ENCODE measurements around the gene UBASH3A.

Gene UBASH3A

DNA sequence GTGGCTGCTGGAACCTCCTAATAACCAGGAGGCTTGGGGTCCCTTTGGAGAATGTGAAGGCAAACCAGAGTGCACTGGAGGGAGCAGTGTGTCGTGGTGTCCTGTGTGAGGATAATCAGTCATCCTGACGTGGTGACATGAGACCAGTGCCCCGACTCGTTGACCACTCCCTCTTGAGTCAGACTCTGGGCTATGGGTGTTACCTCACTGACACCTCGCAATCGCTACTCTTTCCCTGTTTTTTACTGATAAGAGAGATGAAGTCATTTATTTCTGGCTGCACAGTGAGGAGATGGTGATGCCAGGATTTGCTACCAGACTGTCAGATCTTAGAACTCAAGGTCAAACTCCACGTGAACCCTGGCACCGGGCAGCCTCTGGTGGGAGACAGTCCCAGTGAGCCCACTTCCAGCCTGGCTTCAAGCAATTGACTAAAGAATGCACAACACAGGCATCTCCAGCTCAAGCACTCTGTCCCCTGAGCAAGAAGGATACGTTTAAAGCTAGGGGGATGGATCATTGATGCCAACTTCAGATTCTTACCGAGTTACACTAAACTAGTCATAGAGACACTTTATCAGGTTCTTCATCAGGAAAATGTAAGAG lies 30.3 kb downstream of the UBASH3A start:
- no peak for DNase-seq

DNA sequence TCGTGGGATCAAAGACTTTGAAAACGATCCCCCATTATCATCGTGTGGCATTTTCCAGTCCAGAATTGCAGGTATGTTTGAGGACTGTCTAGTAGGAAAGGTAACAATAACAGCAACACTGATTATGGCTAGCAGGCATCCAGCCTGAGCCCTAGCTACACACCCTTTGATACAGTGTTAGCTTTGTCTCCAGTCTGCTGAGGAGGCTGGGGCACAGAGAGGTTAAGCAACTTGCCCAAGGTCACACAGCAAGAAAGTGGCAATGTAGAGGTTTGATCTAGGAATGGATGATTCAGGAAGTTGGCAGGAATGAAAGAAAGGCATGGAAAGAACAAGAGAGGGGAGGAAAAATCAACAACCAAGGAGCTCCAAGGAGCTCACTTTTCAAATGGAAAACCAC lies 31.2 kb downstream of the UBASH3A start:
- no peak for DNase-seq

DNA sequence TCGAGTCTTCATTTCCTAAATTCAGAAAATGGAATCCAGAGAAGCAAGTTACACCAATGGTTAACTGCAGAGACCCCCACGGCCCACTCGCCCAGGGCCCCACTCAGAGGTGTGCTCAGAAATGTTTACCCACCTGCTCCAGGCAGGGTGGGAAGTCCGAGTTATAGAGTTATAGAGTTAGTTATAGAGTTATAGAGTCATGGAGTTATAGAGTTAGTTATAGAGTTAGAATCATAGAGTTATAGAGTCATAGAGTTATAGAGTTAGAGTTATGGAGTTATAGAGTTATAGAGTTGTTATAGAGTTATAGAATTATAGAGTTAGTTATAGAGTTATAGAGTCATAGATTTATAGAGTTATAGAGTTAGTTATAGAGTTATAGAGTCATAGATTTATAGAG lies 31.7 kb downstream of the UBASH3A start:
- no peak for DNase-seq

DNA sequence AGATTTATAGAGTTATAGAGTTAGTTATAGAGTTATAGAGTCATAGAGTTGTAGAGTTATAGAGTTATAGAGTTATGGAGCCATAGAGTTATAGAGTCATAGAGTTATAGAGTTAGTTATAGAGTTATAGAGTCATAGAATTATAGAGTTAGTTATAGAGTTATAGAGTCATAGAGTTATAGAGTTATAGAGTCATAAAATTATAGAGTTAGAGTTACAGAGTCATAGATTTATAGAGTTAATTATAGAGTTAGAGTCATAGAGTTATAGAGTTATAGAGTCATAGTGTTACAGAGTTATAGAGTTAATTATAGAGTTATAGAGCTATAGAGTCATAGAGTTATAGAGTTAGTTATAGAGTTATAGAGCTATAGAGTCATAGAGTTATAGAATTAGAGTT lies 32.1 kb downstream of the UBASH3A start:
- DNase-seq, result no peak

DNA sequence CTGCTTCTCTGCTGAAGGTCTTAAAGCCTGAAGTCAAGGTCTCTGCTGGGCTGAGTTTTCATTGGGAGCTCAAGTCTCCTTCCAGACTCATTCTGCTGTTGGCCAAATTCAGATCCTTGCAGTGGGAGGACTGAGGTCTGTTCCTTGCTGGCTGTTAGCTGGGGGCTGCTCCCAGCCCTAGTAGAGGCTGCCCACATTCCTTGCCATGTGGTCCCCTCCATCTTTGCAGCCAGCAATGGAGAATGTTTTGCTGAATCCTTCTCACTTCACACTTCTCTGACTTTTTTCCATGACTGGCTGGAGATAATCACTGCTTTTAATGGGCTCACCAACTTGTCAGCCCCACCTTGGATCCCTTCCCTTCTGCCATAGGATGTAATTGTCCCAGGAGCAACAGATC lies 33.2 kb downstream of the UBASH3A start:
- DNase-seq, result no peak

DNA sequence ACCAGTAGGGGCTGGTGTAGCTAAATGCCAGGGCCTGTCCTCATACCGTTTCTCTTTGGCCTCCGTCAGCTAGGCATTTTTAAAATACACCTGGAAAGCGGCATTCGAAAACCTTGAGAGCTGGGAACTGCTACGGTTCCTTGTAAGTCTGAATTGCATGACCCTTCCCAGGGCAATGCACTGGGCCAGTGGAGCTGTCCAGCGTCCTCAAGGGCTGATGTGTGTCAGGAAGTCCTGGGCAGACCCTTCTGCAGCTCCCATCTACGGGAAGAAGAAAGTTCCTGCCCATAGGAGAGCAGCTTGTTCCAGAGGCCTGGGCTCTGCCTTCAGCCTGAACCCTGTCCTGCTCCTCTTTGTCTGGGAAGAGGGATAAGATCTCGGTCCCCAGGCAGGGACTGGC lies 34.1 kb downstream of the UBASH3A start:
- no peak for DNase-seq

DNA sequence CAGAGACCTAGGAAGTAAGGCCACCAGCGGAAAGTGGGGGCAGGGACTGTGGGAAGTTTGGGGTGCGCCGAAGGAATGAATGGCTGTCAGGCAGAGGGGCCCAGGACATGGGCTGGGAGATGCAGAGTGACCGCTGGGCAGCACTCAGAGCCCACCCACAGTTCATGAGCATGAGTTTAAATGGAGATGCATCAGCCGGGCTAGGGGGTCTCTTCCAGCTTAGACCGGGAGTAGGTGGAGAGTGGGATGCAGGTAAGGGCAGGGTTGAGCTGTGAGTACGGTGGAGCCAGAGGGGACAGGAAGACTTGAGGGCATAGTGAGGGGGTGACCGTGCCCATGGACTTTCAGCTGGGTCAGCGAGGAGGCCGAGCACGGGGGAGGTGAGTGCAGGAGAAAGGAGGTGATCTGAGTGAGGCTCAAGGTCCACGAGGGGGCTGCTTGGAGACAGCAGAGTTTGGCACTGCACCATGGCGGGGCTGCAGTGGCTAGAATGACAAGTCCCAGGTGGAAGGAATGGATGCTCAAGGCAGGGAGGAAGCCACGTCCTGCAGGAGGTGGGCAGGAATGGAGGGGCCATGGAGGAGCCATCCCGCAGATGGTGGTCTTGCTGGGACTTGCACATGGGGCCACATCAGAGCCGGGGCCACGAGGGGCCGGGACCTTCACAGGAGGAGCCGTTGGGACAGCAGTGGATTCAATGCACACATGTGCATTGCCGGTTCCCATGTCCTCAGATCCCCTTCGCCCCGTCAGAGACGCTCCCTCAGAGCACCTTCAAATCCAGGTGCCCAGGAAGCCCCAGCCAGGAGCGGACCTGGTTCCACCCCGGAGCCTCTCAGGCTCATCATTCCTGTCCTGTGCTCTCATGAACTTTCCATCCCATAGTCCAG lies 34.9 kb downstream of the UBASH3A start:
- DNase-seq, result no peak

DNA sequence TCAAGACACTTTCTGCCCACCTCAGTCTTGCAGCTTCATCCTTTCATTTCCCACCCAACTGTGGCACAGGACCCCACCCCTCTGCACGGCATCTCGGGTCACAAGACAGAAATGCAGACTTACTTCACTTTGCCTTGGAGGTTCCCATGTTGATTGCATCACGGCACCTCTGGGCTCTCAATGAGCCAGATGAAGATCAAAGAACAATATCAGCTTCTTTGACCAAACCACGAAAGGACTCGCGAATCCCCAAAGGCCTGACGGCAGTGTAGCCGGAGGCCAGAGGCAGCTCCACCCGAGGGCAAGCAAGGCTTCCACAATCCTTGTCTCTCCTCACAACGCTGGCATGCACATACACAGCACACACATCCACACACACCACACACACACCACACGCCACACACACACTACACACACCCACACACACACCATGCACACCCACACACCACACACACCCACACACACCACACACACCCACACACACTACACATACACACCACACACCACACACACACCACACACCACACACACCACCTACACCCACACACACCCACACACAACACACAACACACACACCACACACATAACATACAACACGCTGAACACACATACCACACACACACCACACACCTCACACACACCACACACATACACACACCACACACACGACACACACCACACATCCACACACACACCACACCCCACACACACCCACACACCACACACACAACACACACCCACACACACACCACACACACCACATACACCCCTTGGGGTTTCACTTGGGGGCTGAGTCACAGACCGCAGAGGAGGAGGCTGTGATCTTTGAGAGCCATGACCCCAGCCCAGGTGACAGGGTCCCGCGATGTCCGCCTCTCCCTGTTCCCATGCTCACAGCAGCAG lies 35.8 kb downstream of the UBASH3A start:
- DNase-seq, result no peak

DNA sequence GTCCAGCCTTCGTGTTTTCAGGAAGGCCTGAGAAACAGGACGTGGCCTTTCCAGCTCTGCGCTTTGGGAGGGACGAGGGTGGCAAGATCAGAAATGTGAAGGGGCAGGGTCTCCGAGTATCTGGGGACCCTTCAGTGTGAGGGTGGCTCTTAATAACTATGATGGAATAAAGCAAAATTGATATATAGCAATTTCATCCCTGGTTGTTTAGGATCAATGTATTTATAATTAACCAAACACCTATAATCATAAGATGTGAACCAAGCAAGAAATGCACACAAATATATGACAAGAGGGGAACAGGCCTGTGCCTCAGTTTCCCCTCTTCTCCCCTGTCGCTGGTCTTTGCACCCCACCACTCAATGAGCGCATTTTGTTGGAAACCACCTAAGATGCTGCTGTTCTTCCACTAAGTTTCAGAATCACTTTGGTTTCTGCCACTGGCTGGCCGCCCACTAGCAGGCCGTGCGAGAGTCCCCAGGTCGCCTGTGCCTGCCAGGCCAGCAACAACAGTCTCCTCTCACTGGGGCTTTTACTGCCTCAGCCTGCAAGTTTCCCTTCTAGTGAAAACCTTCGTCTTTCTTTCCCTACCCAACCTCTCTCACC lies 36.6 kb downstream of the UBASH3A start:
- no peak for DNase-seq

DNA sequence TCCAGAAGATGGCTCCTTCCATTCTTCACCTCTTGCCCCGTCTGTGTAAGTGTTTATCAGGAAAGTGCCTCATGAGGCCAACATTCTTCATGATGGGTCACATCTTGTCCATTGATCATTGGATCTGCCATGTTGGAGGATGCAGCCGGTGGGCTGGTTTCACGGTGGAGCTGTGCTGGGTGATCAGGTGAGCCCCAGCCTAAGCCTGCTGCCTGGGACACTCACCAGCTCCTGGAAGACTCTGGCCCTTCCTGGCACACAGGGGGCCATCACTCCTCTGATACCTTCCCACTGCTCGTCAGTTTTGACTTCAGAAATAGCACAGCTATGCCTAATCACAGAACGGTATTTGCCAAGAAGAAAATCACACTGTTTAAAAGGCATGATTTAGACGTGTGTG lies 38.3 kb downstream of the UBASH3A start:
- no peak for DNase-seq

DNA sequence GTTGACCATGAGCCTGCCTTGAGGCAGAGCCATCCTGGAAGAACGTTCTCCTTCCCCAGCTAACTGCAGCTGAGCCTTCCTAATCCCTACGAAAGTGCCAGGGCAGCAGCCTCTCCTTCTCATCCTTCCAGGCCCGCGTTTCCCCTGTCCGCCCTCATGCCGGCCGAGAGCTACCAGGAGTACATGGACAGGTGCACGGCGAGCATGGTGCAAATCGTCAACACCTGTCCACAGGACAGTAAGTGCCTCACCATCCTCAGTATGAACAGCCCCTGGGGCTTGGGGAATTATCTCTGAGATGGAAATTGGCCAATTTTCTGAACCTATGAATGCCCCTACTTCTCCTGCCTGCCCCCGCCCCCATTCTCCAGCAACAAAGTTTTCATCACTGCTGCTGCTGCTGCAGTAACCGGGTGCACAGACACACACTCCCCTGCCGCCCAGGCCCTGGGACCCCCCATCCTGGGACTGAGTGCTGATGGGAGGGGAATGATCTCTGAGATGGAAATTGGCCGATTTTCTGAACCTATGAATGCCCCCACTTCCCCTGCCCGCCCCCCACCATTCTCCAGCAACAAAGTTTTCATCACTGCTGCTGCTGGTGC lies 39.6 kb downstream of the UBASH3A start:
- DNase-seq, result no peak

DNA sequence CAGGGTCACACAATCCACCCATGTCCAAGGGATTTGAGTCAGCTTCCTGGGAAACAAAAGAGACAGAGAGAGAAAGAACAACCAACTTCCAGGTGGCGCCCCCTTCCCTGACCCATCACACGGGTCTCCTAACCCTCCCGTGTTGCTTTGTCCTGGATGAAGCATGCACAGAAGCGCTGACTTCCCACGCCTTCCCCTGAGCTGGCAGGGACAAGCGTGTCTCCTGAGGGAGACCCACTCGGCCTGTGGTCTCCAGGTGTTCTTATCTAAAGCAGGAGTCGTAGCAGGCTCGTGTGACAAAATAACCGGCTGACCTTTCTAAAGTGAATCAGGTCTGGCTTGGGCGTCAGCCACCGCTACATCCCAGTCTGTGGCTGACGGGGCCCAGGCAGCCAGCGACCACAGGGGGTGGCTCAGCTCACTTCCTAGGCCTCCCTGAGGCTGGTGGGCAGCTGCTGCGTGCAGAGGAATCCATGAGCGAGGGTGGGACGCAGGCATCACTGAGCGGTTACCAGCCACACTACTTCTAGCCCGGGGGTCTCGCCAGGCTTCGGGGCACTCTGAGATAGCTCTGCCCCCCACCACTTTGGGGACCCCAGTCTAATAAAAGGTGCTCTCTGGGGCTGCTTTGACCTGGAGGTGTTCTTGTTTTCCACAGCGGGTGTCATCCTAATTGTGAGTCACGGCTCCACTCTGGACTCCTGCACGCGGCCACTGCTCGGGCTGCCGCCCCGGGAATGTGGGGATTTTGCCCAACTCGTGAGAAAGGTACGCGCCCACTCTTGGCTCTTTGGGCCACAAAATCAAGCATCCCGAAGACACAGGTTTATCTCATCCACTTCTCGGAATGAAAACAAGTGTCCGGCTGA lies 40.4 kb downstream of the UBASH3A start:
- no peak for DNase-seq

DNA sequence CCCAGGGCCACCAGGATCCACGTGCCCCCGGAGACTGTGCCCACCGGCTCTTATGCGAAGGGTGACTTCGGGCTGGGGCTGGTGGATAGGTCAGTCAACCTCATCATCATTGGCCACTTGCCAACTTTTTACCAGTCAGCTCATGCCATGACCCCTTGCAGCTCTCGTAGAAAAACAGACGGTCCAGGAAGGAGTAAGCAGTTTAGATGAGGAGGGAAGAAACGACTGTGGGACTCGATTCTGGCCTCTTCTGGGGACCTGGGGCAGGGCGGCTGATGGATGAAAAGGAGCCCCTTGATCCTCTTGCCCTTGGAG lies 41.0 kb downstream of the UBASH3A start:
- DNase-seq, result no peak

DNA sequence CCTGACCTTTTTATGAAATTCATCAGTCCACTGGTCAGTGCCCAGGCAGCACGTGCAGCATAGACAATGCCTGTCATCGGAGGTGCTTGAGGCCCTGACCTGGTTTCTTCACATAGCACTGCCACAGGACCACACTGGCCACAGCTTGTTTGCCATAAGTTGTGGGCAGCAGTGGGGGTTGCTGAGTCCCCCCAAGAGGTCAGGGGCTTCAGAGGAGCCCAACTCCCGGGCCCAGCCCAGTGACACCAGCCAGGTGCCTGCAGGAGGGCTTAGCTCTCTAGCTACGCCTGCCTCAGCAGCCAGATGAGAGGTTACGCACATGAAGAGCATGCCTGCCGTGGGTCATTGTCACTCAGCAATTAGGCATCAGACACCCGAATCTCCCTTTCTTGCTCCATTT lies 41.6 kb downstream of the UBASH3A start:
- no peak for DNase-seq

DNA sequence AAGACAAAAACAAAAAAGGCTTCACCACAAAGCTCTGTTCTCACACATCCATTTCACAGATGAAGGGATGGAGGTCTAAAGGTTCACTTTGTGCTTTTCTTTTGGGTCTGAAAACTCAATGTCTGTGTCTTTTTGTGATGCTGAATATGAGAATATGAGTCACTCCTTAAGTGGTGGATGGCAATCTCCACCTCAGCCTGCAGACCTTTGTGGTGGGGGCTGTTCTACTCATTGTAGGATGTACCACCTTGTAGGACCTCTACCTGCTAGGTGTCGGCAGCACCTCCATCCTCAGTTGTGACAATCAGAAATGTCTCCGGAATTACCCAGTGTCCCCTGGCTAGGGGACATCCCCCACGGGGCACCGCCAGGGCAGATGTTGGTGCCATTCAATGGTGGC lies 42.8 kb downstream of the UBASH3A start:
- DNase-seq, result no peak

DNA sequence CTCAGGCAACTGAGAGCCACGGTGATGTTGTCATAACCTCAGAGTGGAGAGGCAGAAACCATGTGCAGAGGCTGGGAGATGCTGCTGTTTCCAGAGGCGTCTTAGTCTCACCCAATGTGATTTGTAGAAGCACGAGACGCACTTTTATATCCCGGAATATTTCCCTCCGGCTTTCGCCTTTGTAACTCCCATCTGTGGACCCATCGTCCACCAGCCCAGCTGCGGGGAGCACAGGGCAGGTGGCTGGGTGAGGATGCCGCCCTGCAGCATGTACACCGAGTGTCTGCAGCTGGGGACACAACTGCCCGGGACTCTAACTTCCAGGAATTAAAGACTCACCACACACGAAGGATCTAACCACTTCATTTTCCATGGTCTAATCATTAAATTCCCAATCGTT lies 43.5 kb downstream of the UBASH3A start:
- DNase-seq, result no peak

DNA sequence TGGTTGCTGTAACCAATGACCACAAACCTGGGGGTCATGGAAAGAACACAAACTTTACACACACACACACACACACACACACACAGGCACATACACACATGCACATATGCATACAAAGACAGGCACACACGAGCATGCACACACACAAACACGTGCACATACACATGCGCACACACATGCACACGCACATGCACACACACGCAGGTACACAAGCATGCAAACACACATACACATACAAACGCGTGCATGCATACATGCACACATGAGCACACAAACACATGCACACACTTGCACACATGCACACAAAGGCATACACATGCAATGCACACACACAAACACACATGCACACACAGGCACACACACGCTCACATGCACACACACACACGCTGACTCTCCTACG lies 44.0 kb downstream of the UBASH3A start:
- no peak for DNase-seq

DNA sequence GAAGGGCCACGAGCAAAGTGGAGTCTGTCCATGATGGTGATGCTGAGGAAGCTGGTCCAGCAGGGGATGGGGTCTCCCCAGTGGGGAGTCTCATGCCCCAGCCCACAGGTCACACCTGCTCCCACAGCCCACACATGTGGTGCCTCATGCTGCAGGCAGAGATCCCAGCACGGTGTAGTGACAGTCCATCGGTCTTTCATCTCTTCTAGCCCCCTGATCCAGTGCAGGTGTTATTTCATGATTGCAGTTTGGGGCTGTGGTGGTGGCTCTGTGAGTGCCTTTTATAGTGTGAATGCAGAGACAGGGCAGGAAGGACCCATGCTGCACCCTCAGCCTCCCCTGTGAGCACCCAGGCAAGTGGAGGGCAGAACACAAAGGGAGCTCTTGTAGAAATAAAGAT lies 45.0 kb downstream of the UBASH3A start:
- DNase-seq, result no peak

DNA sequence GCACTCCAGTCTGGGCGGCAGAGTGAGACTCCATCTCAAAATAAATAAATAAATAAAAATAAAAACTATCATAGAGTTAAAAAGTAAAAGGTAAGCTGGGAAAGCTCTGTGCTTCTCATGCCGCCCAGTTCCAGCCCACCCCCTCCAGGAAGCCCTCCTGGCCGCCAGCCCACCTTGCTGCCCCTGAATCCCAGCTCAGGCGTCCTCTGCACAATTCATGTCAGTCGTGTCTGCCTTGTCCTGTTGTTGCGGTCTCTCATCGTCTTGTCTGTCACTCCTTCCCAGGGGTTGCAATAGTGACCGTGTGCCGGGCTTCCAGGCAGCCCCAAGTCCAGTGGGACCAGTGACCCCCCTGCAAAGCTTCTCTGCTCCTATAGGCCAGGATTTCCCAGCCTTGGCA lies 48.2 kb downstream of the UBASH3A start:
- DNase-seq, result no peak

DNA sequence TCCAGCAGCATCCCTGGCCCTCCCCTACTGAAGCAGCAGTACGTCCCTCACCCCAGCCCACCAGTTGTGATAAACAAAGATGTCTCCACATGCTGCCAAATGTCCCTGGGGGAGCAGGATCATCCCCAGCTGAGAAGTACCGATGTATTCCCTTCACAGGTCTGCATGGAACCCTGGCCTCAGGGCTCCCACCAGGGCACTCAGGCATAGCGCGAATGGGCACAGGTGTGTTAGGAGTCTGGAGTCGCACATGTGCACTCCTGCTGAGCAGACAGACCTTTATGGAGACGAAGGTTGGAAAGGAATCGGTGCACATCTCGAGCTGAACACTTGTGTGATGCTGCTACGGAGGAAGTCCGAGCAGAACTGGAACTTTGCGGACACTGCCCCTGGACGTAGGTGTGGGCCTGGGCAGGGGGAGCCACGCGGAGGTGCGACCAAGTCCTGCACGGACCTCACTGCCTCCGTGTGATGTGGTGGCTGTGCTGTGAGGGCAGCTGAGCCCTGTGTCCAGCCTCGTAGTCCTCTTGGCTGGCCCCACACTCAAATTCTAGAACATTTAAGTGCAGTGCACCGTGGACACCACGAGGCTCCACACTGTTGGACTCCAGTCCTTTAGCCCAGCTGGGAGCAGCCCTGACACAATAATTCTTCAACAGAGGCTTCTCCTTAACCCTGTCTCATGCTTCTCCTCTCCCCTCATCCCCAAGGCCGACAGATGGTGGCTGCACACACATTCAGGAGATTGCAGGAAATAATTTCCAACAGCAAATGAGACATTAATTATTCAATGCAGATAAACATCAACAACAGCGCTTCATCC lies 48.9 kb downstream of the UBASH3A start:
- no peak for DNase-seq

All from NCI-H2171 treated with DMSO at 0.1 percent for 48 hours (cell line).